Ovary (tissue), 9 donors: Measurements from ENCODE around the gene KIF16B. TPM values are rescaled to one million over a fixed set of nuclear protein-coding genes. Genes with fewer than 3 reads are reported as not detected.

Experiments used
- DNase-seq, 5 donors: peaks; one replicate each; pipeline ENCODE4 v3.0.0-alpha.2; 2019 to 2020
- H3K27ac ChIP-seq, 2 donors: fragments of 200-600 bp; one replicate each; pipeline versions ENCODE4 v1.5.1 to v1.8.0; 2019 to 2022
- H3K27me3 ChIP-seq: fragments of 200-600 bp; one replicate; pipeline ENCODE4 v1.8.0; 2022
- H3K36me3 ChIP-seq: fragments of 200-600 bp; sonication (generic); one replicate; pipeline ENCODE4 v1.5.1; 2019
- H3K4me1 ChIP-seq: one replicate; pipeline ENCODE4 v1.8.1; 2013; ENCODE audit warnings: mild to moderate bottlenecking, moderate library complexity; ENCODE audit not compliant: insufficient read depth
- H3K4me3 ChIP-seq: fragments of 200-600 bp; sonication (generic); one replicate; pipeline ENCODE4 v1.5.1; 2017
- H3K9me3 ChIP-seq, 2 donors: fragments of 200-600 bp in 1 of 2; sonication (generic) in 1 of 2; one replicate each; pipeline versions ENCODE4 v1.5.1 to v1.8.1; 2013 to 2019; ENCODE audit warnings: mild to moderate bottlenecking in 1 of 2, moderate library complexity in 1 of 2
- CTCF ChIP-seq, 3 donors: fragments of 450-650 bp in 2 of 3; fragments of 200-600 bp in 1 of 3; IDR thresholded peaks; one replicate each; pipeline versions ENCODE4 v1.5.1 to v1.8.0; 2016 to 2022; ENCODE audit warnings: antibody characterized with exemption in 3 of 3, mild to moderate bottlenecking in 1 of 3
- EP300 ChIP-seq: sonication (generic); formaldehyde crosslinking; IDR thresholded peaks from one replicate; pipeline ENCODE4 v1.6.1; 2017; ENCODE audit warnings: antibody characterized with exemption
- POLR2A ChIP-seq: fragments of 450-650 bp; IDR thresholded peaks from one replicate; pipeline ENCODE4 v1.6.1; 2017; ENCODE audit warnings: antibody characterized with exemption, mild to moderate bottlenecking, moderate library complexity
- WGBS, 3 donors: extraction: QIAGEN DNeasy Blood & Tissue Kit in 1 of 3; methylation state at CpG; one replicate each; pipeline versions ENCODE4 v1.1.5 to v1.1.7; 2013 to 2017; 5-methylcytosine and 5-hydroxymethylcytosine counted together
- intact Hi-C, 4 donors: fragments of 100-400 bp; cut with DNase I; formaldehyde crosslinking; loops; one replicate each; pipeline versions ENCODE4 v1.11.0 to v1.15.1; 2022 to 2023
- polyA plus RNA-seq, 2 donors: library from polyadenylated mRNA; stranded (reverse); fragments of 200-250 nt in 1 of 2; fragments of 350-450 nt in 1 of 2; fragmentation: Illumina TruSeq in 1 of 2; extraction: RNeasy Lipid Tissue Mini Kit (QIAGEN cat#74804) in 1 of 2; gene quantifications; one replicate each; pipeline ENCODE4 v1.2.3, GENCODE V29; 2013 to 2014
- total RNA-seq, 7 donors: library from RNA; depleted of rRNA in 2 of 7; stranded (reverse); fragments of >200 nt in 2 of 7; fragmentation: NEBNext Ultra II Directional in 3 of 7; extraction: Animal tissue kit (Norgen Biotek cat#: 25700) in 3 of 7; gene quantifications; one replicate each; pipeline versions ENCODE4 v1.1.0 to v1.2.4, GENCODE V29; 2016 to 2023
- donor health status: DM: no; HTN: no; CAD: no; lungs with moderate emphysema.
- donor health status: DM: no; HTN: no; CAD: no.
- donor health status: Bipolar disorder and iron deficiency.
- donor health status: DM: yes; HTN: yes; CAD: no.
- donor health status: DM: no; HTN: no; CAD: no.
- donor health status: DM: yes; HTN: yes; CAD: no.

The KIF16B gene
- total and polyA plus RNA-seq, 9 donors: 10.9 to 28.1 (median 20.2) TPM

GRCh38 chr20:16296931-16297330, 276.3 kb downstream of the KIF16B start:
- H3K4me3 ChIP-seq: no peak overlapping the region
- 63 to 77% (median 74%) methylated on average over 3 of the region's 3 CpGs for WGBS, 3 donors
- no peaks in the 10 kb centered on the region for H3K27me3 ChIP-seq
- TF ChIP-seq CTCF (IDR thresholded peaks at IDR 0.05): no peak
- no peak for TF ChIP-seq POLR2A
- TF ChIP-seq EP300: no peak
- intact Hi-C loops: no loop called here
- no peaks in the 10 kb centered on the region for H3K4me1 ChIP-seq
- DNase-seq: no peak
- no peaks in the 10 kb centered on the region for H3K9me3 ChIP-seq
- H3K27ac ChIP-seq: no peak overlapping the region
- no peaks in the 10 kb centered on the region for H3K36me3 ChIP-seq

DNA sequence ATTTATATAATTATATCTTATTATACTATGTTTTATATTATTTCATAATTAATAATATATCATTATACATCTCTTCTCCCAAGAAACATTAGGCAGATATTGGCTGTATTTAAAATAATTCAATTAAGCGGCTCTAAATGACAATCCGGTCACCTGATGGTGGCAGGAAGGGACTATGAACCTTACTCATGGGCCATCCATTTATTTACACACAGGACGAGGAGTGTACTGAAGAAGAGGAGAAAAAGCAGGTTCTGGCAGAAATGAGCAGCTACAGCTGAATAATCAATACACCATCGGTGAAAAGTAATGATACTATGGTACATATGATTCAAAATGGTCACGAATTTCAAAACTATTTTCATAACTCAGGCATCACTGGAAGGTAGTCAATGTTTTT, 277.7 kb downstream of the KIF16B start:
- WGBS, 3 donors: 86 to 97% (median 96%) methylated on average over 5 of the region's 5 CpGs
- Histone ChIP-seq H3K36me3 (no peaks in the 10 kb centered on the region), H3K4me1 (no peaks in the 10 kb centered on the region), H3K27ac (no peak overlapping the region), H3K27me3 (no peaks in the 10 kb centered on the region), H3K9me3 (no peaks in the 10 kb centered on the region), H3K4me3 (no peak overlapping the region)
- no peak for DNase-seq
- intact Hi-C loops: no loop called here
- TF ChIP-seq POLR2A (no peak), CTCF (IDR thresholded peaks at IDR 0.05) (no peak), EP300 (no peak)

GRCh38 chr20:16293590-16293989, 279.7 kb downstream of the KIF16B start:
- Histone ChIP-seq H3K36me3 (no peaks in the 10 kb centered on the region), H3K4me1 (no peaks in the 10 kb centered on the region), H3K9me3 (no peaks in the 10 kb centered on the region), H3K27me3 (no peaks in the 10 kb centered on the region), H3K4me3 (no peak overlapping the region), H3K27ac (no peak overlapping the region)
- no peak for DNase-seq
- TF ChIP-seq POLR2A (no peak), CTCF (IDR thresholded peaks at IDR 0.05) (no peak), EP300 (no peak)
- WGBS, 3 donors: 74 to 94% (median 74%) methylated on average over 5 of the region's 5 CpGs
- intact Hi-C loops: no loop called here

GRCh38 chr20:16292226-16292880, 280.9 kb downstream of the KIF16B start:
- intact Hi-C loops: no loop called here
- no peak for DNase-seq
- H3K4me3 ChIP-seq: no peak overlapping the region
- H3K9me3 ChIP-seq: no peaks in the 10 kb centered on the region
- WGBS, 3 donors: 81 to 92% (median 91%) methylated on average over 4 of the region's 4 CpGs
- TF ChIP-seq EP300 (no peak), CTCF (IDR thresholded peaks at IDR 0.05) (no peak), POLR2A (no peak)
- H3K4me1 ChIP-seq: no peaks in the 10 kb centered on the region
- no peaks in the 10 kb centered on the region for H3K27me3 ChIP-seq
- H3K36me3 ChIP-seq: no peaks in the 10 kb centered on the region
- H3K27ac ChIP-seq: no peak overlapping the region
